Measurements from ENCODE around the gene FBXO31.

The FBXO31 gene

GRCh38 chr16:87383505-87384161 lies at the start of gene FBXO31:
TSS of gene FBXO31 (minus strand) at chr16:87383776. CDS start at chr16:87383744, 32 bp downstream.
- peak; percentile 99 for DNase-seq

GRCh38 chr16:87432330-87432915 lies 48.8 kb upstream of the FBXO31 start:
- no peak for DNase-seq

- DNase-seq, result no peak
Observed at GRCh38 chr16:87431926-87432325, 48.4 kb upstream of the FBXO31 start.

GRCh38 chr16:87426423-87427215 lies 43.0 kb upstream of the FBXO31 start:
- DNase-seq, result no peak

GRCh38 chr16:87425941-87426340 lies 42.4 kb upstream of the FBXO31 start:
- no peak for DNase-seq

- DNase-seq, result no peak
Observed at GRCh38 chr16:87424266-87424665, 40.7 kb upstream of the FBXO31 start.

- no peak for DNase-seq
Observed at GRCh38 chr16:87423429-87423828, 39.9 kb upstream of the FBXO31 start.

- DNase-seq, result no peak
Observed at GRCh38 chr16:87422106-87422505, 38.5 kb upstream of the FBXO31 start.

- DNase-seq, result no peak
Observed at GRCh38 chr16:87421003-87421912, 37.7 kb upstream of the FBXO31 start.

GRCh38 chr16:87420026-87421002 lies 36.7 kb upstream of the FBXO31 start:
- no peak for DNase-seq

- DNase-seq, result no peak
Observed at GRCh38 chr16:87418644-87419043, 35.1 kb upstream of the FBXO31 start.

GRCh38 chr16:87418216-87418615 lies 34.6 kb upstream of the FBXO31 start:
- no peak for DNase-seq

- no peak for DNase-seq
Observed at GRCh38 chr16:87417528-87417910, 33.9 kb upstream of the FBXO31 start.

GRCh38 chr16:87416826-87417527 lies 33.4 kb upstream of the FBXO31 start:
- DNase-seq, result no peak

- no peak for DNase-seq
Observed at GRCh38 chr16:87415441-87415840, 31.9 kb upstream of the FBXO31 start.

GRCh38 chr16:87414251-87414680 lies 30.7 kb upstream of the FBXO31 start:
- no peak for DNase-seq

GRCh38 chr16:87412996-87413421 lies 29.4 kb upstream of the FBXO31 start:
- no peak for DNase-seq

- DNase-seq, result no peak
Observed at GRCh38 chr16:87412371-87412995, 28.9 kb upstream of the FBXO31 start.

- DNase-seq, result no peak
Observed at GRCh38 chr16:87411375-87412271, 28.0 kb upstream of the FBXO31 start.

Data from activated CD8-positive, alpha-beta memory T cell treated with anti-CD3 and anti-CD28 coated beads for 24 hours (primary cell).